ENCODE data around the gene HMGN4. TPM values are rescaled to one million over a fixed set of nuclear protein-coding genes. Genes with fewer than 3 reads are reported as not detected.

HMGN4 gene
- total and polyA plus RNA-seq, 9 of the 15 experiments (the other 6 are each of a cell fraction or from before 2014, with no cell fraction given) = 35.4 to 134 (median 94.1) TPM

DNA sequence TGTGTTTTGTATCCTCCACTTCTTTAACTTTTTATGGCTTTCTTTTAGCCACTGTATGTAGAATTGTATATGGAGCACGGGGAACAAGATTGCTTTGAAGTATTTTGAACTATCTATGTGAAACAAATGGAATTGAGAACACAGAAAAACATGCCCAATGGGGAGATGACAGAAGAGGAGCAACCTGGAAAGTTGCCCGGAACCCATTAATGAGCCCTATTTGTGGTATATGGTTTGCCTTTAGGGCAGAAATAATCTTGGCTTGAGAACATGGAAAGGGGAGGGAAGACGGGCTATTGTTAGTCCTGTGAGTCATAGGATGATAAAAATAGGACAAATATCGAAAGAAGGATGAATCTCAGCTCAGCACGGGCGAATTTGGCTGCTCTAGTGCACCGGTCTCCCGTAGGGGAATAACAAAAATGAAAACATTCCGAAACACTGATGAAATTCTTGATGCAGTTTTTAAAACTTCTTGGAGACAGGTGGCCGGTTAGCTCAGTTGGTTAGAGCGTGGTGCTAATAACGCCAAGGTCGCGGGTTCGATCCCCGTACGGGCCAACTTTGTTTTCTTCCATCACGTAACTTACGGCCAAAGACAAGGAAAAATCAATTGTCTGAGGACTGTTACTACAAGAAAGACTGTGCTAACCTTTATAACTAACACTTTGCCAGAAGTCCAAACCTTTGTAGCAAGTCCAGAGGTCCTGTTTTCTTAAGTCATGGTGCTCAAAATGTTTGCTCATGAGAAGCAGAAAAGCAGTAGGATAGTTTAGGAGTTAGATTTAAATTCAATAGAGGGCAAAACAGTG, 15.7 kb downstream of the HMGN4 start (continued):
- TF ChIP-seq TCFL5 (CRISPR knock-in tag; conservative IDR thresholded peaks at IDR 0.05) (no peak), MLX (CRISPR knock-in tag; conservative IDR thresholded peaks at IDR 0.05) (no peak), HDAC8 (tag; IDR thresholded peaks at IDR 0.05) (no peak), PKNOX1 (IDR thresholded peaks at IDR 0.05) (0 out of 2 replicates have a peak, but pooled peaks have one; percentile 4), ILK (tag; IDR thresholded peaks at IDR 0.05; ENCODE audit: borderline replicate concordance, low read depth) (no peak; the same call in 1 of the 2 replicates), SAP30 (IDR thresholded peaks at IDR 0.05; ENCODE audit: borderline replicate concordance, insufficient read depth, low read depth, low read length, poor library complexity, severe bottlenecking) (peak; percentile 23), RAD51 (IDR thresholded peaks at IDR 0.05; ENCODE audit: borderline replicate concordance, low read depth) (peak; percentile 26; the same call in 1 of the 2 replicates), SREBF2 (CRISPR knock-in tag; IDR thresholded peaks at IDR 0.05) (peak; percentile 87; the same call in 1 of the 2 replicates), ZNF134 (CRISPR knock-in tag; conservative IDR thresholded peaks at IDR 0.05) (no peak), ZNF232 (CRISPR knock-in tag; IDR thresholded peaks at IDR 0.05) (0 out of 2 replicates have a peak, but pooled peaks have one; percentile 29), E2F8 (IDR thresholded peaks at IDR 0.05; ENCODE audit: low read depth, partially characterized antibody) (no peak), NELFE (IDR thresholded peaks at IDR 0.05; ENCODE audit: insufficient read depth, insufficient read length) (no peak), RBM22 (IDR thresholded peaks at IDR 0.05; ENCODE audit: low read depth, low read length, poor library complexity, severe bottlenecking) (no peak), SETDB1 (IDR thresholded peaks at IDR 0.05; ENCODE audit: low read length) (no peak), SMAD1 (IDR thresholded peaks at IDR 0.05; ENCODE audit: low read depth, low read length, partially characterized antibody) (peak; percentile 38), ZNF695 (CRISPR knock-in tag; IDR thresholded peaks at IDR 0.05) (no peak; the same call in 1 of the 2 replicates), CTCFL (IDR thresholded peaks at IDR 0.05; ENCODE audit: borderline replicate concordance, insufficient read depth, low read depth, low read length, poor library complexity, severe bottlenecking) (no peak)
- TF ChIP-seq, protein P1, sequence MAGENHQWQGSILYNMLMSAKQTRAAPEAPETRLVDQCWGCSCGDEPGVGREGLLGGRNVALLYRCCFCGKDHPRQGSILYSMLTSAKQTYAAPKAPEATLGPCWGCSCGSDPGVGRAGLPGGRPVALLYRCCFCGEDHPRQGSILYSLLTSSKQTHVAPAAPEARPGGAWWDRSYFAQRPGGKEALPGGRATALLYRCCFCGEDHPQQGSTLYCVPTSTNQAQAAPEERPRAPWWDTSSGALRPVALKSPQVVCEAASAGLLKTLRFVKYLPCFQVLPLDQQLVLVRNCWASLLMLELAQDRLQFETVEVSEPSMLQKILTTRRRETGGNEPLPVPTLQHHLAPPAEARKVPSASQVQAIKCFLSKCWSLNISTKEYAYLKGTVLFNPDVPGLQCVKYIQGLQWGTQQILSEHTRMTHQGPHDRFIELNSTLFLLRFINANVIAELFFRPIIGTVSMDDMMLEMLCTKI (IDR thresholded peaks at IDR 0.05; ENCODE audit: partially characterized antibody) = no peak

All from K562 (cell line).